Measurements from ENCODE around the gene EFNA5.

The EFNA5 gene

DNA sequence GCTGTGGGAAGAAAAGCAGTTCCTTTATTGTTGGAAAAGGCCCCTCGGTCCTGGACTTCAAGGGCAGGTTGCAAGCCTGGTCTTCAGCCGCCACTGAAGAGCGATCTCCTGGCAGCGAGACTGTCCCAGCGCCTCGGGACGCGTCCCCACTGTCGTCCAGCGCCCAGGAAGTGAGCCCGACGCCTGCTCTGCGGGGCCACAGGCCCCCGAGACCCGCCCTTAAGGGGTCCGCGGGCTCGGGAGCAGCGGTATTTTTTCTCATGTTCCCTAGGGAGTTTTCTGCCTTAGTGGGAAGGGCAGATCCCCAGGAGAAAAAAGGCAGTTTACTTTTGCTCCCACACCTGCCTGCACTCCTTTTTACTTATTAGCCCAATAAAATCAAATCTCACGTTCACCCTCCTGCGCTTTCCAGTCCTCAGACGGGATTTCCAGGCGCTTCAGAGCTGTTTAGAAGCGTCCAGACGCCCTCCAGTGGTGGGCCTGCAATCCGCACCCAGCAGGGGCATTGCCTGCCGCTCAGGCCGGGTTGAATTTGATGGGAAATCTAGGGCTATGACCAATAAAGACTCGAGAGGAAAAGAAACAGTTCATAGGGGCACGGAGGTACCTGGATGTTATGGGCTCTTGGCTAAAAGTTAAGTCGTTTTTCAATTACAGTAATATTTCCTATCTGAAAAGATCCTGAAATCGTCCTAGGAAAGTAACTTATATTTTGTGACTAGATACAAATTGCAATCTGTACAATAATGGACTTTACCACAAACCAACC is 2.8 kb upstream of the EFNA5 start:
- peak; percentile 78 for DNase-seq
- in situ Hi-C loops (cut with MboI; ENCODE audit: low pct_unique_long_range_greater_than_20kb, low sequenced_read_pairs) = no loop called here

DNA sequence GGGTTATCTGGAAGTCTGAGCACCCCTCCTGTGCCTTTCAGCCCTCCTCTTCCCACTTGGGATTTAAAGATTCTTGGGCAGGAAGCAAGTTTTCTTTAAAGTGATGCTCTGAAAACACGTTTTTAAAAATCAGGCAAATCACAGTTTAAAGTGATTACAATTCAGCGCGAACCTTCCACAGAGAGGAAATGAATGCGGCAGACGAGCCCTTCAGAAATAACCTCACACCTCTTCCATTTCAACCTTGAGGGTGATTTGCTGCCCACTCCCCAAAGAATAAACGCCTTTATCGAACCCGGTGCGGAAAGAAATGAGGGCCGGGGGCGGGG is 2.3 kb upstream of the EFNA5 start:
- in situ Hi-C loops (cut with MboI; ENCODE audit: low pct_unique_long_range_greater_than_20kb, low sequenced_read_pairs) = no loop called here
- peak; percentile 9 for DNase-seq

DNA sequence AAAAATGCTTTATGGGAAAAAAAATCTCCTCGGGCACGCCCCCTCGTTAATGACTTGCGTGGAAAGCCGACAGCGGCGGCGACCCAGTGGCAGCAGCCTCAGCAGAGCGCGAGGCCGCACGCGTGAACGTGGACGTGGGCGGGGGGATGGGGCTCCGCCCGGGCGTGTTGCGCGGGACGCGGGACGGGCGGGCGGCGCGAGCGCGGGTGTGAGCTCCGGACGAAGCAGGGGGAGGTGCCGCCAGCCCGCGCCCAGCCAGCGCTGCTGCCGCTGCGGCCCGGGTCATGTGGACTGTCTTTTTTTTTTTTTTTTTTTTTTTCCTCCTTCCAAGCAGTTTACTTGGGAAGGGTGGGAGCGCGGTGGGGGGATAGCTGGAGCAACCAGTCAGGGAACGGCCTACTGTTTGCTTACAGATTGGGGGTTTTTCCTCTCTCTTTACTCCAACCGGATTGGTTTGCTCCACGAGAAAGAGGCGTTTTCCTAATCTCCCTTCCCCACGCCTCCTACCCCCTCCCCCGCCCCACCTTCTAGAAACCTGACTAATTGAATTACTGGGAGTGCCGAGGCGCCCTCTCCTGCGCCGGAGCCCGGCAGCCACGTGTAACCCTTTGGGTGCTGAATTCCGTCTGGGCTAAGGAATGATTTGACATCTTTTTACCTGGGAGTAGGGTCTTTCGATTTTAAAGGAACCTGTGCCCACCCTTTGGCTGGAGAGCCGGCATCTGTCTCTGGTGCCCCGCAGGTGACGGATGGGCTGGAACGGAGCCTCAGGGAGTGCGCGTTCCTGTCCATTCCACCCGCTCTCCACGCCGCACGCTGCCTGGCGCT is 1.7 kb upstream of the EFNA5 start:
- in situ Hi-C loops (cut with MboI; ENCODE audit: low pct_unique_long_range_greater_than_20kb, low sequenced_read_pairs) = no loop called here
- peak; percentile 26 for DNase-seq

DNA sequence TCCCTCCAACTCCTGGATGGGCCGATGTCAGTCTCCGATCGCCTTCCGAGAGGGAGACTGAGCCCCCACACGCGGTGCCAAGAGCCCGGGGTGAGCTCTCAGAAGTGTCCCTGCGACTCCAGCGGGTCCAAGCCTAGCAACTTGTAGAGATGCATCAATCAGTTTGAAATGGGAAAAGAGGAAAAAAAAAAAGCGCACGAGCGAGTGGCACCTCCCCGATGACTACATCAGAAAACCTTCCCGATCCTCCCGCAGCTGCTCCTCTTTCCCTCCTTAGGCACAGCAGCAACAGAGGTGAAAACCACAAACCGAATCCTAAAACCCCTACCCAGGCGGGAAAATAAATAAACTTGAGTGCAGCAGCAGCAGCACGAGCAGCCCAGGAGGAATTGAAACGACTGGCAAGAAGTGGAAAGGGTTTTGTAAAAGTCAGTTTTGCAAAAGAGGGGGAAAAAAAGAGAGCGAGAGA is 1.0 kb upstream of the EFNA5 start:
- in situ Hi-C loops (cut with MboI; ENCODE audit: low pct_unique_long_range_greater_than_20kb, low sequenced_read_pairs) = no loop called here
- peak; percentile 37 for DNase-seq

DNA sequence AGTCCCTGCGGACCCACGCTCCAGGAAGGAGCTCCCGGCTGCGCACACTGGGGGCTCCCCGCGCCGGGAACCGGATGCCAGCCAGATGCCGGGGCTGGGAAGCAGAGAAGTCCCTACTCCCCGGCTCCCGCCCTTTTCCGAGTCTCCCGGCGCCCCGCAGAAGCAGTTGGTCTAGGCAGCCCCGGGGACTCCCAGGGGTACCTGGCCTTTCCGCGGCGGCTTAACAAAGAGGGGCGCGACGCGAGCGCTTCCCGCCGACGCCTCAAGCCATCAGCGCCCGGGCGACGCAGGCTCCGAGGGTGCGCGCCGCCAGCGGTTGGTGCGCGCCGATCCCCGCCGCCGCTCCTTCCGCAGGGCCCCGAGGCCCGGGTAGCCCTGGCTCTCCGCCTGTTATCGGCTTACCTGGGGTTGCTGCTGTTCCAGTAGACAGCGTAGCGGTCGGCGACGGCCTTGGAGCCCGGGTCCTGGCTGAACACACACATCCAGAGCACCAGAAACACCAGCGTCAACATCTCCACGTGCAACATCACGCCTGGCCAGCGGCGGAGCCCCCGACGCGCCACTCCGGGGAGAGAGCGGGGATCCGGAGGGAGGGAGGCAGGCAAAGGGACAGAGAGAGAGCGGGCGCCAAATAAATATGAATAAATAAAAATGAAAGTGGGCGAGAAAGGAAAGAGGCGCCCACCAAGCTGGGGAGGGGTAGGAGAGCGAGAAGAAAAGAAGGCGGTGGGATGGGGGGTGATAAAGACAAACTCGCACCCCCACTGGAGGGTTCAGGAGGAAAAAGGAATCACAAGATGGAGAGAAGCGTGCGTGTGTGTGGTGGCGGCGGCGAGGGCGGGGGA is 428 bp downstream of the EFNA5 start:
- in situ Hi-C loops (cut with MboI; ENCODE audit: low pct_unique_long_range_greater_than_20kb, low sequenced_read_pairs) = no loop called here
- no peak for DNase-seq

DNA sequence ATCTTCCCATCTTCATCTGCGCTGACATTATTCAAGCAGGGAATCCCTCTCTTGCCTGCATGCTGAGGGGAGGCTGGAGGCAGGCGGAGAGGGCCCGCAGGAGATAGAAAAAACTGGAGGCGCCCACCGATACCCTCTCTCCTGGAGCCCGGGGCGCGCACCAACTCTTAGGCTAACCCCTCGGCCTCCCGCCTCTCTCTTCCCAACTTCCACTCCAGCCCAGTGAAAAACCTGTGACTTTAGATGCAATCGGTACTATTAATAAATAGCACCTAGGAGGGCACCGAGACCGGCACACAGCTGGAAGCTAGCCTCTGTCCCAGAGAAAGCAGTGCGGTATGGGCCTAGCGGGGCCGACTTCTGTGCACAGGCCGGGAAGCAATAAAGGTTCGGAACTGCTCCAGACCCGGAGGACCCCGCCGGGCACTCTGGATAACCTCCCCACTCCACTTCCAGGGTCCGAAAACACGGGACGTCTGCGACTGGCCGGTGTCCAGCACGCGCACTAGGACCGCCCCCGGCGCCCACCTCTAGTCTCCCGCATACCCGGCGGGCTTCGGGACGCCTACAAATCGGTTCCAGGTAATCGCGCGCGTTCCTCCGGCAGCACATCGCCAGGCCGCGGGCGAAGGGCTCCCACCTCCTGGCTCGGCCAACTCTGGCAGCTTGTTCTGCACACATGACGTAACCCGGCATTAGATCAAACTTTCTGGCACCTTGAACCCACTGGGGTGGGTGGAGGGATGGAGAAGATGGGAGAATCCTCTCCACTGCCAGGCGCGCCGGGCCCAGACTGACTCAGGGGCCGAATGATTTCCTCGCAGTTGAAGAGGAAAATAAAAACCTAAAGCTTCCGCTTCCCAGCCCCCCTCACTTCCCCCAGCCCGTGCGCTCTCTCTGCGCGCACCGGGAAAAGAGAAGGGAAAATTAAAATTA is 1.4 kb downstream of the EFNA5 start:
- in situ Hi-C loops (cut with MboI; ENCODE audit: low pct_unique_long_range_greater_than_20kb, low sequenced_read_pairs) = no loop called here
- no peak for DNase-seq

DNA sequence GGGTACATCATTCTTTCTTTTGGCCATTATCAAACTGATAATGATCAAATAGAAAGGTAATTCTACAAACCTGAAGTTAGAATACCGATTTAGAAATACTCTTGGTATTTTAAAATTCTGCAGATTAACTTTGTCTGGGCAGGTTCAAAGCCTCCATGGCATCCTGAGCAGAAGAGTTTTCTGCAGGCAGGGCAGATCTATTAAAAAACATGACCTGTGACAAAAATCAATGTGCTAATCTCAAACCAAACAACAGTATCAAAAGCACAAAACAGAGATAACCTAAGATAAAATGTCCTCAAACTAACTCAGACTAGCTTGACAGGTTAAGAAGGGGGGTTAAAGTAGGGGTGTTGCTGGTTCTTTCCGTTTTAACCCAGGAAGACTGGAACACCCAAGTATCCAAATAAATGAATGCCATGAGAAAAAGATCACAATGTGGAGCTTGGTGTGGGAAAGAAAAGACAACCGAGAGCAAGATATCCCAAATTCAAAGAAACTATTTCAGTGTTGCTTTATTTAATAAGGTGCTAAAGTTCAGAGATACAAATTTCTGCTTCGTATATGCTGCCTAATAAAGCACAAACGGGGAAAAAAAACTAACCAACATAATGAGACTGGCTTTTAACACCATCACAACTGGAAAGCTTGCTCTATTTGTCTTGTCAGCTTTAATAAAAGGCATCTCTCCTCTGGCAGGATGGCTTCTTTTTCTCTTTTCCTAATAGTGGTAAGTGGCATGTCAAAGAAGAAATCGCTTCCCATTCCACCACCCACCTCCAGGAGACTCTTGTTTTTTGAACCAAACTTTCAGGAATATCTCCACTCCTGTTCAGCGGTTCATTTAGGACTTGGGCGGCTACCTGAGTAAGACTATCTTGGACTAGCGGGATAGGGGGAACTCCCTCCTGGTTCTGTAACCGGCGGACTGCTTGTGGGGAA is 2.3 kb downstream of the EFNA5 start:
- no peak for DNase-seq

DNA sequence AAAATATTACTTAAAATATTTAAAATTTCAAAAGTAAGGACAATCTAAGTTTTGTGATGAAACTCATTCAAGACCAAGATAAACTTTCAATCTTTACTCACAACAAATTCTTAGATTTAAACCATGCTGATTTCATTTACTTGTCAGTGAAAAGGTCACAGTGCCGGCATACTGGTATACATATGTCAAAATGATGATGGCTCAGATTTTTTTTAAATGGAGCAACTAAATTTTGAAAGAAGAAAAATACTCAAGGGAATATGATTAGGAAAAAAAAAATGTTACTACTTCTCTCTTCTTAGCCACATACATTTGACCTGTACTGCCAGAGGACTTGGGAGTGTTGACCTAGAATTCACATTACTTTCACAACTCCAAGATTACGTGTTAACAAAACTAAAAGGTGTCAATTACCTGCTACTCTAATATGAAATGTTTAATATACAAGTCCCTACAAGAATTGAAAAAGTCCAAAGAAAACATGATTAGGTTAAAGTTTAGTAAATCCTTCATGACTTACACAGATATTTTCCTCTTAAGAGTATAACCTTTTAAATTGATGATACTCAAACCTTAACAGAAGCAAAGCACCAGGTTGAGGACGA is 4.6 kb downstream of the EFNA5 start:
- in situ Hi-C loops (cut with MboI; ENCODE audit: low pct_unique_long_range_greater_than_20kb, low sequenced_read_pairs) = no loop called here
- no peak for DNase-seq

More for the DNA sequence above, 2.3 kb downstream of the EFNA5 start:
- in situ Hi-C loops (cut with MboI; ENCODE audit: low pct_unique_long_range_greater_than_20kb, low sequenced_read_pairs) = no loop called here

DNA sequence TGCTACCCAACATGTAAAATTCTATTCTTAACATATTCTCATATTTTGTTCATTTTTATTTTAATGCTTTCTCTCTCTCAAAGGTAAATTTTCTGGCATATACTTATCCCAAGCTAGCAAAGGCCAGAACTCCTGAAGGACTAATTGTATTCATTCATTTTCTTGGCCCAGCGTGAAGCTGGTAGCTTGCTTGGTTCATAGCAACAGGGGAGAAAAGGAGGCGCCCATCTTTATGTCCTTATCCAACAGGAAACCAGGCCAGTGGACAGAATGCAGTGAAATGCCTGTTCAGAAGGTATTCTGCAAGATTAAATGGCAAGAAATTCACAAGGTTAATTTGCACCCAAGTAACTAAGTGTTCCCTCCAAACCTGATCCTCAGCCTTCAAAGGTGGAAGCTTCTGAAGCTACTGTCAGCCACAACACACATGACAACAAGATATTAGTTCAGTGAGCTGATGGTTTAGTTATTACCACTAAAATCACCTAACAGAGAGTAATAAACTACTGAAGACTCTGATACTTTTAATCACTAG is 5.6 kb downstream of the EFNA5 start:
- no peak for DNase-seq

DNA sequence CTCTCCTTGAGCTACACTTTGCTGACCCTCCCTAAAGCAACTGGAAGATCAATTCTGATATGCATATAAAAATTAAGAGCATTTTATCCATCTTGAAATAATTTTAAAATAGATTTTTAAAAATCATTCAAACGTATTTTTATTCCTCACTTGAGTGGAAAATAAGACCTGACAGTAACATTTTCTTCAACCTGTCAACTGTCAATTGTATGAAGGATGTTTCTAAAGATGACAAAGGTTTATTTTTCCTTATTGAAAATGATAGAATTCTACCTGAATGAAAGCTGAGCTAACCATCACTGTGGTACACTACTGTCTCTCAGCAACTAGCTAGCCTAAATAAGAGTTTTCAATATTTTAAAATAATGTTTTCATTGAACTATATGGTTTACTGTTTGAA is 7.0 kb downstream of the EFNA5 start:
- DNase-seq = no peak
- in situ Hi-C loops (cut with MboI; ENCODE audit: low pct_unique_long_range_greater_than_20kb, low sequenced_read_pairs) = no loop called here

More for the DNA sequence above, 5.6 kb downstream of the EFNA5 start:
- in situ Hi-C loops (cut with MboI; ENCODE audit: low pct_unique_long_range_greater_than_20kb, low sequenced_read_pairs) = no loop called here

DNA sequence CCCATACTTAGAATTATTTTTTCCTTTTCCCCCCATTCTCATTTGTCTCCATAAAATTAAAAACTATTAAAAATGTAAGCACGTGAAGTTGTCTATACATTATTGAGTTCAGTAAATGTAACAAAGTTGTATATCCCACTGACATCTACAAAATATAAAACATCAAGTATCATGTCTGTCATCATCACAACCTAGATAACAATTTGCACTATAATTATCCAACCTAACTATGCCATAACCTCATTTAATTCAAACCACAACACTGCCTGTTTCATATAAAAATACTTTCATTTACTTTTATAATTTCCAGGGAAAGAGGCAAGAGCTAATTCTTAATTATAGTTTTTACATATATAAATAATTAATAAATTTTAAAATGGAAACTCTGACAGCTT is 9.1 kb downstream of the EFNA5 start:
- in situ Hi-C loops (cut with MboI; ENCODE audit: low pct_unique_long_range_greater_than_20kb, low sequenced_read_pairs) = no loop called here
- DNase-seq = no peak

DNA sequence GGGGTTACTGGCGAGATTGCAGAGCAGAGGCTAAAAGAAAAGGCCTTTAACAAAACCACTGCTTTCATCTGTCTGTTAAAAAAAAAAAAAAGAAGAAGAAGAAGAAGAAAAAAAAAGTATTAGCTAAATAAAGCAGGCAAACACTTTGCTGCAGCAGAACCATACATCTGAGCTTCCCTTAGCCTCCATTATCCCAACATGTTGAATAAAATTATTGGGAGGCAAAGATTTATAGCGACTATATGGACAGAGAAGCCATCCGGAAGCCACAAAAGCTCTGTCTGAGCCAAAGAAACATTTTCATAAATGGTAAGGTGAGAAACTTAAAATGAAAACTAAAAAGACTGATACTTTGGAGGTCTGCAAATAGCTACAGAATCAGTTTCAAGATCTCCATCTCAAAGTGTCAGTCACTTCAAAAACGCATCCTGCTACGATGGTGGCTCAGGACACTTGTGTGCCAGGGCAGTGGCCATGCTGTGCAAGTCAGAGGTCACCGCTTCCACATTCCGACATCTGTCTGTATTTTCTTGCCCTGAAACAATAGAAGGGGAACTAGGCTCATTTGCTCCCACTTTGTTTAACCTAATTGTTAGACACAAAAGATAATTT is 9.6 kb downstream of the EFNA5 start:
- in situ Hi-C loops (cut with MboI; ENCODE audit: low pct_unique_long_range_greater_than_20kb, low sequenced_read_pairs) = no loop called here
- no peak for DNase-seq

DNA sequence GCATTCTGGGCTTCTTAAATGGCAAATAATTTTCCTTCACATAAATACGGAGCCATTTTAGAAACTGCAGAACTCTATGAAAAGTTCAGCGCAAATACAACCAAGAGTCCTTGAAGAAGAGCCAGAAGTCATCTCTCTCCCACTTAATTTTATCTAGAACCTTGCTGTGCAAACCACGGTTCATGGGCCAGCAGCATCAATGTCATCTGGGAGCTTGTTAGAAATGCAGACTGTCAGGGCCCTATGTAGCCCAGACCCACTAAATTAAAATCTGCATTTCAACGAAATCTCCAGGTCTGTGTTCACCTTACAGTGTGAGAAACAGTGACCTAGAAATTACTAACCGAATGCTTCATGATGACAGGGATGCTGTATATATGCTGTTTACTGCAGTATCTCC is 12.2 kb downstream of the EFNA5 start:
- in situ Hi-C loops (cut with MboI; ENCODE audit: low pct_unique_long_range_greater_than_20kb, low sequenced_read_pairs) = no loop called here
- no peak for DNase-seq

DNA sequence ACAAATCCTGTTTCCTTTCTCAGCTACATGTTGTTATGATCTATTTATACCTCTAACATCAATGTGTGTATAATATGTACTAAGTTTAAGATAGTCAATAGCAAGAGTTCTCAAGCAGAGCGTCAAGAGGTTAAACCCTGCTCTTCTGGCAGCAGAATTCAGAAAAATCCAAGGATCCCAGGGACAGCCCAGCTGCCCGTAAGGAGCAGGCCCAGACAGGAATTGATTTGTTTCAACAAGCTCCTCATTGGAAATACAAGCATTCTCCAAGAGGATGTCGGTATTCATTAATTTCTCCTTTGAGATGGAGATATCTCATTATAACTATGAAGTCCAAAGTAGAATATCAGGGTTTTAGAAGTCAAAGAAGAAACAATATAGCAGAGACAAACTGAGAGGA is 14.9 kb downstream of the EFNA5 start:
- in situ Hi-C loops (cut with MboI; ENCODE audit: low pct_unique_long_range_greater_than_20kb, low sequenced_read_pairs) = no loop called here

DNA sequence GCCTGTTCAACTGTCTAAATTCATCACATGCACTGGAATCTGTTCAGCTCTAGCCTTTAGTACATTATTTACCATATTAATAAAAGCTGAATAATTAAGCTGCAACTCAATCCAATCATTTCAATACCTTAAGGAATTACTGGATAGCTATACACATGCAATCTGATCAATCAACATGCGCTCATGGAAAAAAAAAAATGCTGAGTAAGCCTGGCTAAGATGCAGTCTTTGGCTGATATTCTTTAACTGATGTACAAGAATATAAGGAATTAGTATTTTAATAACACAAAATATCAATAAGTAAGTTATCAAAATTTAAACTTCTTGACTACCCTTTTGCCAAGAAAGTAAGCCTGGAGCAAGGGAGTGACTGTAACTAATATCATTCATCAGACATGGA is 15.9 kb downstream of the EFNA5 start:
- in situ Hi-C loops (cut with MboI; ENCODE audit: low pct_unique_long_range_greater_than_20kb, low sequenced_read_pairs) = no loop called here
- DNase-seq = no peak

More for the DNA sequence above, 14.9 kb downstream of the EFNA5 start:
- DNase-seq = no peak

DNA sequence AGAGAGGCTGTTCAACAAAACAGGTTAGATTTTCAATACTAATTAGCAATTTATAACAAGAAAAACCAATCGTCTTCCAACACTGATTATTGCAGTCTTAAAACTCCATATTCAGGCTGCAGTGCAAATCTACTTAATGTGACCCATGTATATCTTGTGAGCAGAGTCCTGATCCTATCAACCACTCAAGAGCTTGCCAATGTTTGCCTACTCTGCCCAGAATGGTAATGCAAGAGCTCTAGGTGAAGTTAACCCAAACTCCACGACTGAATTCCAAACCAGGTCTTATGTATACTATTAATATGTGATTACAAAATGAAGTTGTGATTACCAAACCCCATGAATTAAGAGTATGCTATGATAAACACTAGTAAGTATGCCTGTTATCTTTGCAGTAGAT is 17.1 kb downstream of the EFNA5 start:
- in situ Hi-C loops (cut with MboI; ENCODE audit: low pct_unique_long_range_greater_than_20kb, low sequenced_read_pairs) = no loop called here

More for the DNA sequence above, 17.1 kb downstream of the EFNA5 start:
- DNase-seq = no peak

Data from KBM-7 (cell line).